NCI-H82 (cell line): ENCODE data around the gene RNASE9.
"Not testable (repeated sequence)": the region's sequence is repeated elsewhere in the genome, so short reads cannot be mapped to it uniquely, and the experiment has no call there.

Source experiments
- DNase-seq: peaks from one replicate; lab custom pipeline; 2025; lab: John Stamatoyannopoulos, UW

Gene RNASE9

DNA sequence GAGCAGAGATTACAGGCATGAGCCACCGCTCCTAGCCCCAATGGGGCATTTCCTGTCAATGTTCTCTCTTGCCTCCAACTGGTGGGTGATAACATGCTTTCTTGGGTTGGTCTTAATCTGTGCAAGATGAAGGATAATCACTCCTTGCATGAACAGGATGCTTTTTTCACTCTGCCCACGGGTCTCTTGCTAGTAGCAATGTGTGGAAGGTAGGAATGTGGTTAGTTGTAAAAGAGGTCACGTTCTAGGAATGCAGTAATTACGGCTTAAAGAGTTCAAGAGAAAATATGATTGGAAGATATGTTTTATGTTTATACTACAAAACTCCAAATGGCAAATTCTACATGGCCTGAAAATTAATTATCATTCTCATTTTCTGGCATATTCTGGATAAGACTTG is 45.0 kb downstream of the RNASE9 start:
- no peak for DNase-seq

DNA sequence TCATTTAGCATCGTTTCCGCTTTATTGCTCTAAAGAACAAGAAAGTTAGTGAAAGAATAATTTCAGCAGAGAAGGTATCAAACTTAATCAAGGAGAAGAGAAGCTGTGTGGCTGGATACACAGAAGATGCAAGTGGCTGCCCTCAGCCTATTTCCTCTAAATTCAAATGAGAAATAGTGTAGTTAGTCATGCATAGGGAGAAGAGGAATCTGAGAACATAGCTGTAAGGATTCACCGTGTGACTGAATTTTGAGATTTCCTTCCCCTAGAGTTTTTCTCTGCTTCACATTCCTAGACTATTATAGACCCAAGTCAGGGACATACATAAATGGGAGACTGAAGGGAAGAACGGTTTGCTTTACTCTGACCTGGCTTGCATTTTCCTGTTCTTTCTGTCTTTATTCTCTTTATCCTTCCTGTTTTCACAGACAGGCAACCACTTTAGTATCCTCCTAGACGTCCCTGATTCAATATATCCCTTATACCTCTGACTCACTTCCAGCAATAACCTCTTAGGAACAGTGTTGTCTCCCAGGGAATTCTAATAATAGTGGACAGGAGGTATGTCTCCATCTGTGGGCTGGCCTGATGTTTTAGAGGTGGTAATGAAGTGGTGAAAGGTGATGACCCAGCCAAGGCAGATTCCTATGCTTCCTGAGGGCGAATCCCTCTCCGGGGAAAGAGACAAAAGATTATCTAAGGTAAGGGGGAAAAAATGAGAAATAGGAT is 48.5 kb downstream of the RNASE9 start:
- DNase-seq = no peak

DNA sequence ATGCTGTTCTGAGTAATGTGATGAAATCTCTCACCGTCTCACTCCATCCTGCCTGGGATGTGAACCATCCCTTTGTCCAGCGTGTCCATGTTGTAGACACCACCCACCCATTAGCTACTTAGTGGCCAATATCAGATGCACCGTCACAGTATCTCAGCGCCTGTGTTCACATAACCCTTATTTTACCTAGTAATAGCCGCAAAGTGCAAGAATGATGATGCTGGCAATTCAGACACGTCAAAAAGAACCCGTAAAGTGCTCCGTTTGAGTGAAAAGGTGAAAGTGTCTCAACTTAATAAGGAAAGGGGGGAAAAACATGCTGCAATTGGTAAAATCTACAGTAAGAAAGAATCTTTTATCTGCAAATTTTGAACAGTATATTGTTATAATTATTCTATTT is 52.5 kb downstream of the RNASE9 start:
- DNase-seq = no peak

DNA sequence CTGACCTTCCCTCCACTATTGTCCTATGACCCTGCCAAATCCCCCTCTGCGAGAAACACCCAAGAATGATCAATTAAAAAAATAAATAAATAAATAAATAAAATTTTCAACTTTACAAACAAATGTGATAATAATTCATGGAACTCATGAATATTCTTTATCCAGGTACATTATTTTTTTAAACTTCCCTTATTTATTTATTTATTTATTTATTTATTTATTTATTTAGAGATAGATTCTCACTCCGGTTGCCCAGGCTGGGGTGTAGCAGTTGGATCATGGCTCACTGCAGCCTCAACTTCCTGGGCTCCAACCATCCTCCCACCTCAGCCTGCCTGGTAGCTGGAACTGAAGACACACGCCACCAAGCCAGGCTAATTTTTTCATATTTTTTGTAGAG is 53.3 kb downstream of the RNASE9 start:
- DNase-seq = not testable (repeated sequence)

DNA sequence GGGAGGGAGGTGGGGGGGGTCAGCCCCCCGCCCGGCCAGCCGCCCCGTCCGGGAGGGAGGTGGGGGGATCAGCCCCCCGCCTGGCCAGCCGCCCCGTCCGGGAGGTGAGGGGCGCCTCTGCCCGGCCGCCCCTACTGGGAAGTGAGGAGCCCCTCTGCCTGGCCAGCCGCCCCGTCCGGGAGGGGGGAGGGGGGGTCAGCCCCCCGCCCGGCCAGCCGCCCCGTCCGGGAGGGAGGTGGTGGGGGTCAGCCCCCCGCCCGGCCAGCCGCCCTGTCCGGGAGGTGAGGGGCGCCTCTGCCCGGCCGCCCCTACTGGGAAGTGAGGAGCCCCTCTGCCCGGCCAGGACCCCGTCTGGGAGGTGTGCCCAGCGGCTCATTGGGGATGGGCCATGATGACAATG is 54.1 kb downstream of the RNASE9 start:
- DNase-seq = not testable (repeated sequence)

DNA sequence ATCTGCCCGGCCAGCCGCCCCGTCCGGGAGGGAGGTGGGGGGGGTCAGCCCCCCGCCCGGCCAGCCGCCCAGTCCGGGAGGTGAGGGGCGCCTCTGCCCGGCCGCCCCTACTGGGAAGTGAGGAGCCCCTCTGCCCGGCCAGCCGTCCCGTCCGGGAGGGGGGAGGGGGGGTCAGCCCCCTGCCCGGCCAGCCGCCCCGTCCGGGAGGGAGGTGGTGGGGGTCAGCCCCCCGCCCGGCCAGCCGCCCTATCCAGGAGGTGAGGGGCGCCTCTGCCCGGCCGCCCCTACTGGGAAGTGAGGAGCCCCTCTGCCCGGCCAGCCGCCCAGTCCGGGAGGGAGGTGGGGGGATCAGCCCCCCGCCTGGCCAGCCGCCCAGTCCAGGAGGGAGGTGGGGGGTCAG is 54.6 kb downstream of the RNASE9 start:
- DNase-seq = not testable (repeated sequence)
